Stimulated activated naive CD4-positive, alpha-beta T cell treated with Interleukin-2 at 50 U/mL for 16 hours (primary cell): Measurements from ENCODE around the gene MYEF2.

Experiments
- DNase-seq: peaks from one replicate; lab custom pipeline; 2025; lab: John Stamatoyannopoulos, UW

MYEF2 gene

GRCh38 chr15:48087844-48088243 lies 90.3 kb downstream of the MYEF2 start:
- DNase-seq: no peak

GRCh38 chr15:48086576-48086975 lies 91.5 kb downstream of the MYEF2 start:
- DNase-seq: no peak

- no peak for DNase-seq
These were observed 92.0 kb downstream of the MYEF2 start for GRCh38 chr15:48086133-48086532.

- DNase-seq: no peak
These were observed 92.5 kb downstream of the MYEF2 start for GRCh38 chr15:48085591-48085930.

GRCh38 chr15:48084759-48085590 lies 93.1 kb downstream of the MYEF2 start:
- no peak for DNase-seq
